Measurements from ENCODE around the gene MAP7. TPM values are rescaled to one million over a fixed set of nuclear protein-coding genes. Genes with fewer than 3 reads are reported as not detected.
"Not testable (repeated sequence)": the region's sequence is repeated elsewhere in the genome, so short reads cannot be mapped to it uniquely, and the experiment has no call there.

MAP7 gene
- total and polyA plus RNA-seq, 7 donors: 1.2 to 33.5 (median 3.3) TPM

DNA sequence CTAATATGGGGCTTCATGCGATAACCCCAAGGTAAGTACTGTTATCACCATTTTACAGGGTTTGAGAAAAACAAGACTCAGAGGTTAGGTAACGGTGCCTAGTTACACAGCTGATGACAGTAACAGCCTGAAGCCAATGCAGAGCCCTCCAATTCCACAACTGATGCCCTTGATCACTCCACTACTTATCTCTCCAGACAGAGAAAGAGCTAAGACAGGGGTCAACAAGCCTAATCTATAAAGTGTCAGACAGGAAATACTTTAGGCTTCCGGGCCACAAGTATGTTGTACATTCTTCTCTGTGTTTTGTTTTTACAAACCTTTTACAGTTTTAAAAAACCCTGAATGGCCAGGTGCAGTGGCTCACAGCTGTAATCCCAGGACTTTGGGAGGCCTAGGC, 50.9 kb downstream of the MAP7 start:
- no peaks in the 10 kb centered on the region for H3K4me1 ChIP-seq
- WGBS, 2 donors: 82 to 85% methylated on average over 3 of the region's 3 CpGs
- DNase-seq: no peak
- H3K36me3 ChIP-seq: no peaks in the 10 kb centered on the region
- TF ChIP-seq, protein P1, sequence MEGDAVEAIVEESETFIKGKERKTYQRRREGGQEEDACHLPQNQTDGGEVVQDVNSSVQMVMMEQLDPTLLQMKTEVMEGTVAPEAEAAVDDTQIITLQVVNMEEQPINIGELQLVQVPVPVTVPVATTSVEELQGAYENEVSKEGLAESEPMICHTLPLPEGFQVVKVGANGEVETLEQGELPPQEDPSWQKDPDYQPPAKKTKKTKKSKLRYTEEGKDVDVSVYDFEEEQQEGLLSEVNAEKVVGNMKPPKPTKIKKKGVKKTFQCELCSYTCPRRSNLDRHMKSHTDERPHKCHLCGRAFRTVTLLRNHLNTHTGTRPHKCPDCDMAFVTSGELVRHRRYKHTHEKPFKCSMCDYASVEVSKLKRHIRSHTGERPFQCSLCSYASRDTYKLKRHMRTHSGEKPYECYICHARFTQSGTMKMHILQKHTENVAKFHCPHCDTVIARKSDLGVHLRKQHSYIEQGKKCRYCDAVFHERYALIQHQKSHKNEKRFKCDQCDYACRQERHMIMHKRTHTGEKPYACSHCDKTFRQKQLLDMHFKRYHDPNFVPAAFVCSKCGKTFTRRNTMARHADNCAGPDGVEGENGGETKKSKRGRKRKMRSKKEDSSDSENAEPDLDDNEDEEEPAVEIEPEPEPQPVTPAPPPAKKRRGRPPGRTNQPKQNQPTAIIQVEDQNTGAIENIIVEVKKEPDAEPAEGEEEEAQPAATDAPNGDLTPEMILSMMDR (IDR thresholded peaks at IDR 0.05): no peak
- no peak for TF ChIP-seq EP300 (IDR thresholded peaks at IDR 0.05)
- TF ChIP-seq POLR2AphosphoS5 (IDR thresholded peaks at IDR 0.05): no peak
- no peak for TF ChIP-seq POLR2A (IDR thresholded peaks at IDR 0.05)
- H3K9me3 ChIP-seq: no peaks in the 10 kb centered on the region
- no peak overlapping the region for H3K27ac ChIP-seq
- no peaks in the 10 kb centered on the region for H3K27me3 ChIP-seq
- intact Hi-C loops (cut with DNase I): no loop called here
- no peak overlapping the region for H3K4me3 ChIP-seq

DNA sequence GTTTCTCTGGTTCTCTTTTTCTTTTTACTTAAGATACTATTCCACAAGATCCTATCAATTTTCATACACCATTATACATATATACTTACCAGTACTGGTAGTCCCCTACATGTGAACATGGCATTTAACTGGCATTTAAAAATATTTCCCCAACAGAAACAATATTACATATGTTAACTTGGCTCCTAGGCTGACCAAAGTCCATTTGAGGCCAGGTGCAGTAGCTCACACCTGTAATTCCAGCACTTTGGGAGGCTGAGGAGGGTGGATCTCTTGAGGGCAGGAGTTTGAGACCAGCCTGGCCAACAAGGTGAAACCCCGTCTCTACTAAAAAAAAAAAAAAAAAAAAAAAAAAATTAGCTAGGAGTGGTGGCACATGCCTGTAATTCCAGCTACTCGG, 53.8 kb downstream of the MAP7 start:
- H3K4me3 ChIP-seq; H3K27me3 ChIP-seq; intact Hi-C loops (cut with DNase I); H3K36me3 ChIP-seq; H3K9me3 ChIP-seq; H3K27ac ChIP-seq; H3K4me1 ChIP-seq; DNase-seq: not testable (repeated sequence)
- 30 to 73% methylated on average over 2 of the region's 2 CpGs for WGBS, 2 donors

DNA sequence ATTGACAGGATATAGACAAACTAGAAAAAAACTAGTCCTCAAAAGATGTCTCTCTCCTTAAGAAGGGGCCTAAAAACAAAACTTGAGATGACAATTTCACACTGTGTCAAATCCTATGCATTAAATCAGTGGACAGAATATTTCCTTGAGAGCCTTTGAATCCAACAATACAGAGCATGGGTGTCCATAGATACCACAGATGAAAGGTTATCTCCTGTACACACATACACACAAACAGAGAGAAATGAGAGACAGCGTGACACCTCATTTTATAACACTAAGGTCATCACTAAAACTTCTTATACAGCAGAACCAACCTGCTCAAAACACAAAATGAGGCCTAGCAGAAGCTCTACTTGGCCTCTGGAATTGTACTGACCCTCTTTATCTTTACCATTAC, 55.5 kb downstream of the MAP7 start:
- WGBS, 2 donors: 63 to 86% methylated on average over 1 of the region's 1 CpG
- Histone ChIP-seq H3K36me3 (no peaks in the 10 kb centered on the region), H3K9me3 (no peaks in the 10 kb centered on the region), H3K27ac (no peak overlapping the region), H3K27me3 (no peaks in the 10 kb centered on the region), H3K4me3 (no peak overlapping the region), H3K4me1 (no peaks in the 10 kb centered on the region)
- no peak for DNase-seq
- TF ChIP-seq EP300 (IDR thresholded peaks at IDR 0.05) (no peak), POLR2AphosphoS5 (IDR thresholded peaks at IDR 0.05) (no peak), POLR2A (IDR thresholded peaks at IDR 0.05) (no peak)
- TF ChIP-seq, protein P1 (IDR thresholded peaks at IDR 0.05): no peak
- intact Hi-C loops (cut with DNase I): no loop called here

DNA sequence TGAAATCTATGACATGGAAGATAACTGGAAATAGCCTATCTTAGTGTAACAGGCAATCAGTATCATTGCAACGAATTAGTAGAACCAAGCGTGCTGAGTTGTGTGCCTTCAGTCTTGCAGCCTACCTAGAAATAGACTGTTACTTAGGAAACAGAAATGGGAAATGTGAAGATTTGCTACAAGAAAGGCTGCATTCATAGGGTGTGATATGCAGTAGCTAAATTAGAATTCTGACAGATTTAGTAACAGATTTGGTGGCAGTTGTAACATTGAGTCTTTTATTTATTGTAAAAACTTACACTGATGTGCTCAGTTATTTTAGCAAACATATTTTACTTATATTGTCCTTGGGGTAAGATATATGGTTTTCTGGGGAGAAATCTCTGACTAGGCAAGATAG, 56.2 kb downstream of the MAP7 start:
- Histone ChIP-seq H3K27ac (no peak overlapping the region), H3K4me1 (no peaks in the 10 kb centered on the region), H3K9me3 (no peaks in the 10 kb centered on the region), H3K27me3 (no peaks in the 10 kb centered on the region), H3K4me3 (no peak overlapping the region), H3K36me3 (no peaks in the 10 kb centered on the region)
- intact Hi-C loops (cut with DNase I): no loop called here
- no peak for DNase-seq
- 95 to 96% methylated on average over 2 of the region's 2 CpGs for WGBS, 2 donors
- no peak for TF ChIP-seq POLR2AphosphoS5 (IDR thresholded peaks at IDR 0.05)

DNA sequence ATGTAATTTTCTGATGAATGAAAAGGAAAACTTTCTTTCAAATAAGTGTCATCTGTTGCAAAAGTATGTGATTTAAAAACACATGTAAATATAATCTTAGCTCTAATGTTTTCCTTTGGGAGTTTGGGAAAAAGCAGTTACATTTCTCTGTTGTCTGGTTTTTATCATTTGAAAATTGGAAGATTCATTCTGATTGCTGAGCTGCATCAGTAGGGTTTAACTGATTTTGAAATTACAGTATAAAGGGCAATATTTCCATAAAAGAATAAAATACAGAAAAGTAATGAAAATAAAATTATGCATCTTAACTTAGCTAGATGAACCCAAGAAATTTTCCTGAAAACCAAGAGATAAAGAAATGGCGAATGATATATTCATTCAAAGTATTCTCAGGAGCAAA, 57.8 kb downstream of the MAP7 start:
- 95 to 96% methylated on average over 1 of the region's 1 CpG for WGBS, 2 donors

DNA sequence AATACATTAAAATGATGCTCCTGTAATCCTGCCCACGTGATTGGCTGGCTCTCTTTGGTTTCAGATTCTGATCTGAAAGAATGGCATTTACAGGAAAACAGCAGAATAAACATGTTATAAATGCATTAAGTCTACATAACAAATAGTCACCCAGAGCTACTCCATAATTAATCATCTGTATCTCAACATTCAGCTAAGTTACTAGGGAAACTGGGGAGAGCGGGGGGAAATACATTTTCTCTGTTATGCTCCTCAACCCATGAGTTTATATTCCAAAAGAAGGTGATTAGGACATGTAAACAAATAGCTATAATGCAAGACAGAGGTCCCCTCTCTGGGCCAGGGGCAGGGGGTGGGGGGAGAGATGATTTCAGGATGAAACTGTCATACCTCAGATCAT, 58.5 kb downstream of the MAP7 start:
- Histone ChIP-seq H3K9me3 (no peaks in the 10 kb centered on the region), H3K4me1 (no peaks in the 10 kb centered on the region), H3K27me3 (no peaks in the 10 kb centered on the region), H3K36me3 (no peaks in the 10 kb centered on the region), H3K27ac (no peak overlapping the region), H3K4me3 (no peak overlapping the region)
- 72 to 80% methylated on average over 2 of the region's 2 CpGs for WGBS, 2 donors
- no peak for TF ChIP-seq POLR2A (IDR thresholded peaks at IDR 0.05)
- TF ChIP-seq EP300 (IDR thresholded peaks at IDR 0.05): no peak
- TF ChIP-seq, protein P1 (IDR thresholded peaks at IDR 0.05): no peak
- TF ChIP-seq POLR2AphosphoS5 (IDR thresholded peaks at IDR 0.05): no peak
- intact Hi-C loops (cut with DNase I): no loop called here
- no peak for DNase-seq

More for the DNA sequence above, 57.8 kb downstream of the MAP7 start:
- intact Hi-C loops (cut with DNase I): no loop called here
- Histone ChIP-seq H3K36me3 (no peaks in the 10 kb centered on the region), H3K27ac (no peak overlapping the region), H3K4me3 (no peak overlapping the region), H3K9me3 (no peaks in the 10 kb centered on the region), H3K27me3 (no peaks in the 10 kb centered on the region), H3K4me1 (no peaks in the 10 kb centered on the region)
- no peak for DNase-seq
- no peak for TF ChIP-seq POLR2A (IDR thresholded peaks at IDR 0.05)
- TF ChIP-seq POLR2AphosphoS5 (IDR thresholded peaks at IDR 0.05): no peak
- no peak for TF ChIP-seq EP300 (IDR thresholded peaks at IDR 0.05)
- TF ChIP-seq, protein P1 (IDR thresholded peaks at IDR 0.05): no peak
